HG03039 (cell line): ENCODE data around the gene CCDC3.
"Not testable (repeated sequence)": the region's sequence is repeated elsewhere in the genome, so short reads cannot be mapped to it uniquely, and the experiment has no call there.

Source experiments
- ATAC-seq: cut with Tn5 transposase; IDR thresholded peaks from one replicate; pipeline ENCODE4 v1.9.1; 2021; ENCODE audit warnings: mild to moderate bottlenecking, moderate library complexity; ENCODE audit not compliant: unreplicated experiment

The CCDC3 gene

DNA sequence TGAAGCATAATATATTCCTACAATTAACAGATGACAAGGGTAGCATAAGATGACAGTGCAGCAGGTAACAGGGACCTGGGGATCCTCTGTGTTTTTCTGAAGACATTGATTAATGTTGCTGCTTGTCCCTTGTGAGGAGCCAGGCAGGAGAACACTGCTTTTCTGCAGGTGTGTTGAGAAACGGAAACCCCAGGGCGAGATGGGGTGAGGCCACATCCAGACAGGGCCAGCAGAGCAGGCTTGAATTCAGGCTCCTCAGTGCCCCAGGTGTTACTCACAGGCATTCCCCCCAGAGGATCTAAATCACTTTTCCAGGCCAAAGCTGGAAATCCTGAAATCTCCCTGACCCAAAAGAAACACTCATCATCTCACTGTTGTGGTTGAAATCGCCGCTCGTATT is 105.3 kb downstream of the CCDC3 start:
- ATAC-seq: no peak

DNA sequence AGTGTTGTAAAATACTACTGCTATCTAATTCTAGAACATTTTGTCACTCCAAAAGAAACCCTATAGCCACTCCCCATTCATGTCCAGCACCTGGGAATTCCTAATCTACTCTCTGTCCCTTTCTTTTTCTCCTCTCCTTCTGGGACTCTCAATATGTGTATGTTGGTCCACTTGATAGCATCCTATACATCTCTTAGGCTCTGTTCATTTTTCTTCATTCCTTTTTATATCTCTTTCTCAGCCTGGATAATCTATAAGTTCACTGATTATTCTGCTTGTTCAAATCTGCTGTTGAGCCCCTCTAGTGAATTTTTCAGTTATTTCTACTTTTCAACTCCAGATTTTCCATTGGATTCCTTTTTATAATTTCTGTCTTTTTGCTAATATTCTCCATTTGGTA is 108.6 kb downstream of the CCDC3 start:
- ATAC-seq: no peak

DNA sequence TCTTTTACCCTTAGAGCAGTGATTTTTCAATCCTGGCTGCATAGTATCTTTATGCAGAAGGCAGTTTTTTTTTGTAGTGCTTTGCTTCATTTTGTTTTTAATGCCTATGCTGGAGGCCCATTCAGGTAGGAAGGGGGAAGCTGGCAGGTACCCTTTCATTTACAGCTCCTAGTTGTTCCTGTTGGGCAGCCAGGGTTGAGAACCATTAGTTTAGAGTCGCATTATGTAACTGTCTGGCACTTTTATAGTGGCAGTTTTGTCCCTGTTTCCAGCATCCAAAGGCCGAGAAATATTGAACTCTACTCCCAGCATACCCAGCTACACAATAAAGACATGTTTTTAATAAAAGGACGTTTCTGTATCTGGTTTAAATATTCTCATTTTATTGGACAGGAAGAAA is 110.6 kb downstream of the CCDC3 start:
- ATAC-seq: no peak

DNA sequence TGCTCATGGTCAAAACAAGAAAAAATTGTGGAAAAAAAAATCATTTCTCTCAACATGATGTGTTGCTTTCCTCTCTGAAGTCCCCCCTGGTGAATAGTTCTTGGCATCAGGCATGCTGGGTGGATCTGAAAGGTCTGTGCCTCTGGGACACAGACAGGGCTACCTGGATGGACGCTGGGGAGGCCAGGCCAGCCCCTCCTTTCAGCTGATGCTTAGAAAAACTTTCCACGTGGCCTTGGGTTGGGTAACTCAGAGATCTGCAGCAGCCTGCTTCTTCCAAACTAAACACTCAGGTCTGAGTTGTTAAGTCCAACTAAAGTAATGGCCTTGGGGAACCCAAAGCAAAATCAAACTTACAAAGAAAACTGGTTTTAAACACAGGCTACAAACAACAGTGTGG is 113.0 kb downstream of the CCDC3 start:
- no peak for ATAC-seq

DNA sequence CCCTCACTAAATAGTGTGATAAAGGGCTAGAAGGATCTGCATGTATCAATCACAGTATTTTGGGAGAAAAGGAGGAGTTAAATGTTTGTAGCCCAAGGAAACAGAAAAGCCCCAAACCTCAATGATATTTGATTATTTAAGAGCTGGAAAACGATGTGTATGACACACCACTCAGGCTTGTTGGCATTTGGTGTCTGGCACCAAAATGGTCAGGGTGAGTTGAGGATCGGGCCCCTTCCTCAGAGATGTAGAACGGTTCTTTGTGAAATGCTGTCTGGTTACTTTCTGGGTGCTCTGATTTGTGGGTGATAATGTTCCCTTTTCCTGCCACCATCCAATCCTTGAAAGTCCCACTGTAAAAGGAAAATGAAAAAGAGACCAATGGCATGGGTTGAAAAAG is 113.7 kb downstream of the CCDC3 start:
- no peak for ATAC-seq

DNA sequence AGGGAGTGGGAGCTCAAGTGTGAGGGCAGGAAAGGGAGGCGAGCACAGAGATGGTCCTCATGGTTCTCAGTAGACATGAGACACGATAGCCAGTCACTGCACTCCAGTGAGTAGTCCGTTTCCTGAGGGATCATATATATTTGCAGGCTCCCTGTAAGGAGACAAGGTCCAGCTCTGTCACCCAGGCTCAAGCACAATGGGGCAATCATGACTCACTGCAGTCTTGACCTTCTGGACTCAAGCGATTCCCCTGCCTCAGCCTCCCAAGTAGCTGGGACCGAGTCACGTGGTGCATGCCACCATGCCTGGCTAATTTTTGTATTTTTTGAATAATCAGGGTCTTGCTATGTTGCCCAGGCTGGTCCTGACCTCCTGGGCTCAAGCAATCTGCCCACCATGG is 116.7 kb downstream of the CCDC3 start:
- ATAC-seq: no peak

DNA sequence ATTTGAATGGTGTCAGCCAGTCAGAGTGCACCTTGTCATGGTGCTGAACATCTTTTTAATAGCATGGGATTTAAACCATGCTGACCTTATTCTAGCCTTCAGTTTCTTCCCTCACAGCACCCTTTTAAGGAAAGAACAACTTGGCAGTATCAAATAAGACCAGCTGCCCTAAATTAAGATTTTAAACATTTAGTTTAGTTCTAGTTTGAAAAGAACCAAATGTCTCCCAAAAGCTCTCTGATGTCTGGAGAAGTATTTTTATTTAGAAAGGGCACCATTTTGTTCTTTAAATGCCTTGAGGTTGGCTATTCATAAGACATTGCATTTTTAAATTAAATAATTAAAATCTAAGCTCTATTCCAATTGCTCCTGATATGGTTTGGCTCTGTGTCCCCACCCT is 121.1 kb downstream of the CCDC3 start:
- ATAC-seq: no peak

DNA sequence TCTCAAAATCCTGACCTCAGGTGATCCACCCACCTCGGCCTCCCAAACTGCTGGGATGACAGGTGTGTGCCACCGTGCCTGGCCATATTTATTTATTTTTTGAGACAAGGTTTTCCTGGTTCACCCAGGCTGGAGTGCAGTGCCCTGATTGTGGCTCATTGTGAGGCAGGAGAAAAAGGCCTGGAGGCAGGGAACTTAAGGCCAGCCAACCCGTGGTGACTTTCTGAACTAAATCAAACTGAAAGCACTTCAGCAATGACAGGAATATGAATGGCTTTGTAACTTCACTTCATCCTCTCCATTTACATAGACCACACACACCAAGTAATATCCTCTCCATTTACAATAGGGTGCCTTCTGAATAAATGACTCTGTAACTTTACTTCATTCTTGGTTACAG is 124.4 kb downstream of the CCDC3 start:
- no peak for ATAC-seq

DNA sequence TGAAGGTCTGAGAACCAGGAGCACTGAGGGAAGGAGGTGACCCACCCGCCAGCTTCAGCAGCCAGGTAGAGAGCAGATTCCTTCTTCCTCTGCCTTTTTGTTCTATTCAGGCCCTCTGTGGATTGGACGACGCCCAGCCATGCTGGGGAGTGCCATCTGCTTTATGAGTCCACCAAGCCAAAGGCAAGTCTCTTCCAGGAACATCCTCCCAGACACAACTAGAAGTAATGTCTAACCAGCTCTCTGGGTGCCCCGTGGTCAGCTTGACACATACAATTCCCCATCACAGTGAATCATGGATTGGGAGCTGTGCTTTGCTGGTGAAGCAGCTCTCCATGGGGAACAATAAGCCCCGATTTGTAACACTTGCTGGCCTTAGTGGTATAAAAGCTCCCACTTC is 125.2 kb downstream of the CCDC3 start:
- ATAC-seq: no peak

DNA sequence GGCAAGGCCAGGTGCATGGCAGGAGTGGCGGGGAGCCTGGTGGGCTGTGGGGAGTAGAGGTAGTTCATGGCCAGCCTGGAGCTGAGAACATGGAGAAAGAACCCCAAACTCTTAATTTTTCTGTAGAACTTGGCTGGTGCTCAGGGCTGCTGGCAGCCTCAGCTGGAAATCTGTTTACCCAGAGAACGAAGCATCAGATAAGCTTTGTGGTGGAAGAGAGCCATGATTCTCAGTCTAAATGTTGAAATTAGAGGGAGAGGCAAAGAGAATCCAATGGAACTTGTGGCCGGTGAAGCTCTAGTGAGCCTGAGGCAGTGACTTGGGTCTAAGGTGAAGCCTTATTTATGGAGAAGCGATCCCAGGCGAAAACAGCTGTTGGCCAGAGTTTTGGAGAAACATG is 126.4 kb downstream of the CCDC3 start:
- ATAC-seq: no peak

DNA sequence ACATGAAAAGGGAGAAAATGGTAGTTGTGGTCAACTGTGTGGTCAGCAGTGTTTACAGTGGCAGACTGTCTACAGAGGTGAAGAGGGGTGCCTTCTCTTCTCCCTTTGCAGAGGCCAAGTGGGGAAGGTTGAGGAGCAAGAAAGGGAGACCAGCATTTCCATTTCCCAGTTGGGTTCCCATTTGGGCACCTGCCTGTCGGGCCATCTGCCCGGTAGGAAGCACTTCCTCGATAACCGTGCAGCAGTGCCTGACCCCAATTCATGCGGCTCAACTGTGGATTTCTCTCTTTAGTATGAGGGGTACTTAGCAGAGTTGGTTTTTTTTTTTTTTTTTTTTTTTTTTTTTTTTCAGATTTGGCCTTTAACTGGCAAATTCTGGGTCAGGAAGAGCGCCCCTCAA is 127.0 kb downstream of the CCDC3 start:
- no peak for ATAC-seq

DNA sequence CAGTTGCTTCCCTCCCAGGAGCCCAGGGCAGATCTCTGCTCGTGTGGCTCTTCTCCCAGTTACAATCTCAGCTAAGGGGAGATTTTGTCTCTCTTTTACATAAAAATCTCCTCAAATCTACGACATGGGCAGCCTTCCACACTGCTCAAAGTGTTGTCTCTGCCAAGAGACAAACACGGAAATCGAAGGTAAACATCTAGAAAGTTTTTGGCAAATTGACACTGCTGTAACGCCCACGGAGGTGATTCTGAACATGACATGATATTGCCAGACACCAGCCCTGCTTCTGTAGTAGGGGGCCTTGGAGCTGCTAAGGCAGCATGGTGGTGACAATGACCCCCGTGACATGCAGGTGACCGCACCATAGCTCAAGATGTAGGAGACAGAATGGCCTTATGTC is 128.3 kb downstream of the CCDC3 start:
- ATAC-seq: no peak

DNA sequence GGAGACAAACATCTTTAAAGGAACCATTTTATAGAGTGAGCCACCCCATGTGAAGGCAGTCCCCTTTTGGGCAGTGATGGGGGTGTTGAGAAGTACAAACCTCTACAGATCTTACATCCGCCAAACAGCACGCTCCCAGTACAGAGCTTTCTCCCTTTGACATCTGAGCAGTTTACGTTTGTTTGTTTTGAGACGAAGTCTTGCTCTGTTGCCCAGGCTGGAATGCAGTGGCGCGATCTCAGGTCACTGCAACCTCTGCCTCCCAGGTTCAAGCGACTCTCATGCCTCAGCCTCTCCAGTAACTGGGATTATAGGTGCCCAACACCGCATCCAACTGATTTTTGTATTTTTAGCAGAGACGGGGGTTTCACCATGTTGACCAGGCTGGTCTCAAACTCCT is 128.9 kb downstream of the CCDC3 start:
- ATAC-seq: no peak

DNA sequence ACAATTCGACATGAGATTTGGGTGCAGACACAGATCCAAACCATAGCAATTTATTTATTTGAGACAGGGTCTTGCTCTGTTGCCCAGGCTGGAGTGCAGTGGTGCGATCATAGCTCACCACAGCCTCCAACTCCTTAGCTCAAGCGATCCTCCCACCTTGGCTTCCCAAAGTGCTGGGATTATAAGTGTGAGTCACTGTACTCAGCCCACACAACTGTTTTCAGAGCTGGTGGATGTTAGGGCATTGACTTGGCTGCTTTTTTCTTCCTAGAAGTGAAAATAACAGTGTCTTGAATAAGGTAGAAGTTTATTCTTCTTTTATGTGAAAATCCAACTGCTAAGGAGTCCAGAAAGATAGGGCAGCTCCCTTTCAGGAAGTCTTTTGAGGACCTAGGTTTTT is 132.1 kb downstream of the CCDC3 start:
- ATAC-seq: no peak

DNA sequence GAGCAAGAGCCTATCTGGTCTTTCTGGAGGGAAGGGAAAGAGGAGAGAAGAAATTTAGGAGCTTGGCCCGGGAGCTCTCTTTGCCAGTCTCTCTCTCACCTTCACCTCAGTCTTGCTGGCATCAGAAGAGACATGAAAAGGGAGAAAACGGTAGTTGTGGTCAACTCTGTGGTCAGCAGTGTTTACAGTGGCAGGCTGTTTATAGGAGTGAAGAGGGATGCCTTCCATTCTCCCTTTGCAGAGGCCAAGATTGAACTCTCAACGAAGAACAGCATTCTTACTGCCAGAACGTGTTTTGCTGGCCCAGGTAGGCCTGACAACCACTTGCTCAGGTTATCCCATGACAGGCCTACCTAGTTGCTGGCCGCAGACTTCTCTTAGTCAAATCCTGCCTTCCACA is 133.3 kb downstream of the CCDC3 start:
- no peak for ATAC-seq

DNA sequence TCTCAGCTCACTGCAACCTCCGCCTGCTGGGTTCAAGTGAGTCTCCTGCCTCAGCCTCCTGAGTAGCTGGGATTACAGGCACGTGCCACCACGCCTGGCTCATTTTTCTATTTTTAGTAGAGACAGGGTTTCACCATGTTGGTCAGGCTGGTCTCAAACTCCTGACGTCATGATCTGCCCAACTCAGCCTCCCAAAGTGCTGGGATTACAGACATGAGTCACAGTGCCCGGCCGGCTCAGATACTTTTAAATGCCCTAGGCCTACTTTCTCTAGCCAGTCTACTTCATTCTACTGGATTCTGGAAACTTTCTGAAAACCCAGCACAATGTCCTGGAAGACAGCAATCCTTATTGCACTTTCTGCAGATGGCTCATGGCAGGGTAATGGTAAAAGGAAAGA is 136.0 kb downstream of the CCDC3 start:
- ATAC-seq: not testable (repeated sequence)

DNA sequence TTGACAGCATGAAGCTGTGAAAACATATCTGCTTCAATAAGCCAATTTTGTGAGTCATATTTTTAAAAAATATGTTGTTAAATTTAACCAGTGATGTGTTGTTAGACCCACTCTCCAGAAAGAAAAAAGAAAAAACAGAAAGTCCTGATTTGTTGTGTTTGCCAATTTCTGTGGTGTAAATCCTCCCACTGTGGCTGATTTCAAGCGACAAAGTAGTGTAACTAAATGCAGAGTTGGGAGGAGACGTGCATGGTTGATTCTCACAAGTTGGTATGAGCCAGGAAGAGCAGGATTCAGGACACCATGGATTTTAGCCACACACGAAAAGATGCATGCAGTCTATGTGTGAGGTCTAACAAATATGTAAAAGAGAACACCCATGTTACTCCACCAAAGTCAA is 139.1 kb downstream of the CCDC3 start:
- no peak for ATAC-seq

DNA sequence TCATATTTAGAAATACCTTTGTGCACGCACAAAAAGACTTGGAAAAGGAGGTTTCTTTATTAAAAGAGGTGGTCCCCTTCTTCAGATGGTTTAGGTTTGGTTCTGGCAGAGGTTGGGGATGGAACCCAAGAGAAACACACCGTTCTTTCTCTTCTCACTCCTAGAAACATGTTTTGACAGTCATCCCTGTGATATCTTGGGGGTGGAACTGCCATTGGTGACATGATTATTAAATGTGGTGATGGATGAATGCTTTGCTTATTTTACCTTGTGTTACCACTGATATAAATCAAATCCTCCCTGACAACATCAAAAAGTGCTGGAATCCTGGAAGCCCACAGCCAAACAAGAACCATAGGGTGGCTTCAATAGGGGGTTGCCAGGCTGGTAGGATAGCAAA is 146.5 kb downstream of the CCDC3 start:
- no peak for ATAC-seq

DNA sequence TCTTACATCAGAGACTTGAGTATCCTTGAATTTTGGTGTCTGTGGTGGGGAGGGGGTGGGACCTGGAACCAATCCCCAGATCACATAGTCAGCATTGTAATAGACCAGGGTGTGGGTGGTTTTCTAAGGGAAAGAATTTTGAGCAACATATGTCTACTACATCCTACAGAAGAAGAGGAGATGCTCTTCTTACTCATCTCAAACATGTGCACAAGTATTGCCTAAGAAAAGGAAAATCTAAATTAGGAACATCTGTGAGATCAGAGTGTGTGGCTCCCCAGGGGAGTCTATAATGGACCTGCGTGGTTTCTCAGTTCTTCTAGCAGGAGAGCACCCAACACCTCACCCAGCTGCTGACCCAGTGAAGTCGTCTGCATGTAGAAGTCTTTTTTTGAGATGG is 148.8 kb downstream of the CCDC3 start:
- ATAC-seq: no peak

DNA sequence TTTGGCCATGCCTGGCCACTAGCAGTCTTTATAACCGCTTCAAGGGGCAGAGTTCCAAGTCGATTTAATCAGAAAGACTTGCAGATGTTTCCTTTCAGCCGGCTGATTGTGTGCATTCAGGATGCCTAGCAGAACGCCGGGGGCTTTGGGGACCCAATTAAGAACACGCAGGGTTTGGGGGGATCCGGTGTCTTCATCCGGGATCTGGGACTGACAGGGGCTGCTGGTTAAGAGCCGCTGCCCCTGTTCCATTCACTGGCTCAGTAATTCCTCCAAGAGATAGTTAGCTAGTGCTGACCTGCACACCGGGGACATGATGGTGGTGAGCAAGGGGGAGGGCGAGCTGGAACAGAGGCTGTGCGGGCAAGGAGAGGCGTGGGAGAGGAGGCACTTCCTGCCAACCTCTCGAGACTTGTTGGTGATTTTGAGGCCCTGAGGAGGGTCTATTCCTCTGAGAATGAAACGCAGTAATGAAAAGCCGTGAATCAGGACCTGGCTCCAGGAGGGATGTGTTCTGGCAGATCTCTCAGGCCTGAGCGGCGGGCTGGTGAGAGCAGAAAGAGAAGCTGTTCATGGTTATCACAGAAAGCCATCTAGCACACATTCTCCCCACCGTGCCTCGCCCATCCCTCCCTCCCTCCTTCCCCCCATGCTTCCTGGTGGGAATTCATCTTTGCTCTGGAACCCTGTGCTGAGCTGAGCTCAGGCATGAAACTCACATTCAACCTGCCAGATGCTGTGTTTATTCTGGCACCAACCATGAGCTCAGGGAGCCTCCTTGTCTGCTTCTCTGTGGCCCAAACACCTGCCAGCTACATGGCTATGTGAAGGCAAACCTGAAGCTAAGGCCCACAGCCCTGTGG is 152.0 kb downstream of the CCDC3 start:
- ATAC-seq: no peak

DNA sequence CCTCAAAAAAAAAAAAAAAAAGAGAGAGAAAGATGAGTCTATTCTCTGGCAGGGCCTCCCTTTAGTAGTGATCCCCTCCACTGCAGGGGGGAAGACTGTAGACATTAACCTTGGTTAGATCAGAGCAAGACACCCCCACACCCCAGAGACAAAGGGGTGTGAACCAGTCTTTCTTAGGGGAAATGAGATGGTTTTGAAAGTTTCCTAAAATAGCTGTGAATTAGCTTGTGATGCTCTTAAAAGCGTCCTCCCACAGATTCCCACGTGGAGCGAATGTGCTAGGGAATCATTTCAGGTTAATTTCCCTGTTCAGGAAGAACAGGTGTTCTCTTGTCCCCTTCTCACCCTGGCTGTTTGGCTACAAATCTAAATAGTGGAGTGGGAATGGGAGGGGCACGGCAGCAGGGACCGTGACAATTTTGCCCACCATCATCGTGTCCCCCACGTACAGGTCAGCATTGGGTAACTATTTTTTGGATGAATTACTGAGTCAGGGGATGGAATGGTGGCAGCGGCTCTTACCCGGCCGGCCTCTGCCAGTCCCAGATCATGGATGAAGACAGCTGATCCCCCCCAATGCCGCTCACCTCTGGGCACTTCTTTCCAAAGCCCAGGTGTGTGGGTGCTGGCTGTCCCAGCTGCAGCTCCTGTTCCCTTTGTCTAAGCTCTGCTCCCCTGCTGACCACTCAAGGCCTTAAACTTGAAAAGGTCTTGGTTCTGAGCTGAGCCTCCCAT is 152.9 kb downstream of the CCDC3 start:
- no peak for ATAC-seq

DNA sequence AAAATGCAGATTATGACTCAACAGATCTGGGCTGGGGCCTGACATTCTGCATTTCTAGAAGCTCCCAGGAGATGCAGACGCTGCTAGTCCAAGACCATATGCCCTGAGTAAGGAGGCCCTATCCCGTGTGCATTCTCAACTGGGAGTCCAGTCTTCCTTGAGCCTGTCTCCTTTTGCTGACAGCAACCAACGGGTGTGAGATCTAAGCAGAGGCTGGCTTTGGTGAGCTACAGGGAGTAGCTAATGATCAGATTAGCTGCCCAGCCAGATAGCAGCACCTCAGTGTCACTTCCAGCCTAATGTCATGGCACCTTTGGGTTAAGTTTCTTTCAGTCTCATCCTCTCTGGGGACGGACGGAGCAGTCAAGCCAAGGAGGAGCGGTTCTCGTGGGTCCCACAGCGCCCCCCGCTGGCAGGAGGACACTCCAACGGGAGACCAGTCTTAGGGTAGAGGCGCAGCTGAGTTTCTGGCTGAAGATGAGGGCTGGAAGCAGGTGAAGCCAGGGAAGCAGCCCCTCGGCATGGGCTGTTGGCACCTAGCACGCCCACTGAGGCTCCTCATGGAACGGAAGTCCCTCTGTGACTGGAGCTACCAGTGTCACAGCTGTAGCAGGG is 154.0 kb downstream of the CCDC3 start:
- ATAC-seq: no peak
